Limb (tissue), 2 donors: ENCODE results near the gene ESPNL.
A peak's percentile ranks its signal among the peaks of the same experiment; 100 is the strongest.

Experiments used
- DNase-seq, 2 donors: peaks; one replicate each; pipeline ENCODE4 v3.0.0-alpha.2; 2016; ENCODE audit errors: extremely low spot score in 2 of 2

The ESPNL gene

GRCh38 chr2:238097988-238098871 is 1.9 kb upstream of the ESPNL start:
- no peak for DNase-seq

GRCh38 chr2:238098901-238099713 is 1.0 kb upstream of the ESPNL start:
- DNase-seq = no peak

- no peak for DNase-seq
Observed at GRCh38 chr2:238099714-238100048, 459 bp upstream of the ESPNL start.

GRCh38 chr2:238100821-238101771 is 956 bp downstream of the ESPNL start:
- DNase-seq = no peak

GRCh38 chr2:238101891-238102841 is 2.0 kb downstream of the ESPNL start:
- peak in 1 of 2 donors; percentile 19 for DNase-seq

- DNase-seq = peak in 1 of 2 donors; percentile 9
Observed at GRCh38 chr2:238102865-238103264, 2.7 kb downstream of the ESPNL start.

- peak in 1 of 2 donors; percentile 24 for DNase-seq
Observed at GRCh38 chr2:238103465-238104225, 3.5 kb downstream of the ESPNL start.

GRCh38 chr2:238104226-238104690 is 4.1 kb downstream of the ESPNL start:
- peak in 1 of 2 donors; percentile 18 for DNase-seq

GRCh38 chr2:238104691-238105371 is 4.7 kb downstream of the ESPNL start:
- DNase-seq = peak in 1 of 2 donors; percentile 23

GRCh38 chr2:238105506-238106338 is 5.6 kb downstream of the ESPNL start:
- DNase-seq = peak in 1 of 2 donors; percentile 26

- DNase-seq = no peak
Observed at GRCh38 chr2:238106339-238106697, 6.2 kb downstream of the ESPNL start.

- DNase-seq = peak in 1 of 2 donors; percentile 40
Observed at GRCh38 chr2:238106698-238107524, 6.8 kb downstream of the ESPNL start.

- no peak for DNase-seq
Observed at GRCh38 chr2:238107525-238108422, 7.6 kb downstream of the ESPNL start.

- DNase-seq = peak; percentile 14 to 47
Observed at GRCh38 chr2:238108423-238109183, 8.5 kb downstream of the ESPNL start.

- no peak for DNase-seq
Observed at GRCh38 chr2:238113611-238114010, 13.5 kb downstream of the ESPNL start.
